RWPE1 (cell line): ENCODE data around the gene AMMECR1L.

Experiments
- CTCF ChIA-PET: fragments of 350-600 bp; sonication (Branson Sonifier 250); formaldehyde crosslinking; extraction: SDS; loops from one replicate; lab custom pipeline; 2021; lab: Yijun Ruan, JAX
- POLR2A ChIA-PET: fragments of 400-600 bp; formaldehyde crosslinking; extraction: SDS; loops from one replicate; lab custom pipeline; 2020; ENCODE audit warnings: antibody characterized with exemption; ENCODE audit not compliant: low non-redundant PET; lab: Yijun Ruan, JAX
- DNase-seq: peaks from one replicate; pipeline ENCODE4 v3.0.0; 2012; ENCODE audit warnings: low spot score
- H3K27ac ChIP-seq: fragments of 450-650 bp; 2 replicates; pipeline ENCODE4 v1.5.1; 2017
- CTCF ChIP-seq: fragments of 450-650 bp; conservative IDR thresholded peaks from 2 replicates; pipeline ENCODE4 v1.5.1; 2017; ENCODE audit warnings: low read depth, mild to moderate bottlenecking

AMMECR1L gene

GRCh38 chr2:127864877-127865276 is 20.9 kb downstream of the AMMECR1L start:
- peak; percentile 55 for DNase-seq
- no peak for TF ChIP-seq CTCF
- POLR2A ChIA-PET: no interaction called here
- CTCF ChIA-PET: interaction anchor here (0.5 kb wide), 1 partner anchor 11 kb away, joined by 5 read pairs; no protein-coding TSS in a partner anchor
- H3K27ac ChIP-seq: no peak overlapping the region

DNA sequence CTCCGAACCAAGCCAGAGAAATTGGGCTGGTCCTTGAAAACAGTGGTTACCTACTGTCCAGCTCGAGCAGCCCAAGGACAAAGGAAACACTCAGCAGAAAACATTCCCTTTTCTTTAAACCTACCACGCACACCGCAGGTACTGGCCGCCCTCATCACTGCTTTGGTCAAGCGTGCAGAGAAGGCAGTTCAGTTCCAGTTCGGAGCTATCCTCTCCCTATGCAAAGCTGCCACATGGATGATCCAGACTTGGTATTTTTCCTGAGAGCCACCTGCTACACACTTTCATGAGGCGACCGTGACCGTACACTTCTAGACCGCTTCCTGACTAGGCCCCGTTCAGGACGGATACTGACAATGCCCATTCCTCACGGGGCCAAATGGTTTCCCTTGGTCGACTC is 23.5 kb downstream of the AMMECR1L start:
- POLR2A ChIA-PET: no interaction called here
- no peak for DNase-seq
- H3K27ac ChIP-seq: peak overlapping the region; percentile 30
- no peak for TF ChIP-seq CTCF
- CTCF ChIA-PET: no interaction called here

DNA sequence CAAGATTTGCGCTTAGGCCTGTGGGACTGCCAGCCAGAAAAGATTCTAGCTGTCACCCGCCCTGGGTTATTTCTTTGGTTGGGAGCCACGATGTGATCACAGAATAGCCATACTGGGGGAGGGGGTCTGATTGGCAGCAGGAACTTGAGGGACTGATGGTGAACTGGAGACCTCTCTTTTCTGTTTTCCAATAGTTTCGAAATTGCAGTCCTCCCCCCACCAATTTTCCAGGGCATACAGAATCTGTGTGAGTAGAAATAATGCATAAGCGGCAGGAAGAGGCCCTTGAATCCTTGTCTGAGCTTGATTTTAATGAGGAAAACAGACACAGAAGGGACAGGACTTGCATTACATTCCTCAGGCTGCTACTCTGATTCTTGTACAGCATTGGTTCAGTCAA is 25.6 kb downstream of the AMMECR1L start:
- DNase-seq: no peak
- ChIA-PET CTCF (no interaction called here), POLR2A (no interaction called here)
- no peak for TF ChIP-seq CTCF
- peak overlapping the region; percentile 77 for H3K27ac ChIP-seq

DNA sequence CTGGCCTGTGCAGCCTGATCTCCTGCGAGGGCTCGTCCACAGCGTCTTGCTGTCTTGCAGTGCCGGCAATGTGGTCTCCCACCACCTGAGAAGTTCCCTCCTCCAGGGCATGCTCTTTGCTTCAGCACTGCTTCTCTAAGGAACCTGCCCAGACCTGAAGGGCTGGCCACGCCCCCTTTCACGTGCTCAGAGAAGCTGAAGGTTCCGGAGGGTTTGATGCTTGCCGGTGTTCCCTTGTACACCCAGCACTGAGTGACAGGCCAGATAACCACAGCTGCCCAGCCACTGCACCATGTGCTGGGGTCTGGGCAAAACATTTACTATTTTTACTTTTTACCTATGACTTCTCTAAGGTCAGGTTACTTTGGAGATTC is 26.1 kb downstream of the AMMECR1L start:
- DNase-seq: peak; percentile 89
- ChIA-PET CTCF (no interaction called here), POLR2A (interaction anchor here (0.6 kb wide), 1 partner anchor 168 kb away, joined by 4 read pairs; the partner anchor contains the start of gene SAP130)
- H3K27ac ChIP-seq: peak overlapping the region; percentile 77
- TF ChIP-seq CTCF: no peak

DNA sequence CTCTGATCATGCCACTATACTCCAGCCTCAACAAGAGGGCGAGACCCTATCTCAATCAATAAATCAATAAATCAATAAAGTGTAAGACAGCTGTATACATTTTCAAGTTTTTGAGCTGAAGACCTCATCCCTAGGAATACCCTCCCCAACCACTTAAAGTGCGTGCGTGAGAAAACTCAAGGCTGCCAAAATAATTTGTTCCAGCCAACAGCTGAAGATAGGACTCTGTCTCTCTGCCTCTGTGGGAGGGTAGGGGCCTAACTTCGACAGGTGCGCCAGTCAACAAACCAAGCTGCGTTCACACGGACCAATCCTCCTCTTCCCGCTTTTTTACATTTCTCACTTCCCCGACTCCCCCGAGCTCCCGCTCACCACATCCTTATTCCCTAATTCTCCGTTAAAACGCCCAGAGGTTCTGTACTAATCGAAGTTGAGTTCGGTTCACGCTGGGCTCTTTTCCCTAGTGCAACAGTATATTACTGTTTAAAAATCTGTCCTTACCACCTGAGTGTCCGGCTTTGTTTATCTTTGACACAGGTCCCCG is 28.4 kb downstream of the AMMECR1L start:
- ChIA-PET CTCF (no interaction called here), POLR2A (interaction anchor here (0.6 kb wide), 1 partner anchor 153 kb away, joined by 3 read pairs; no protein-coding TSS in a partner anchor)
- DNase-seq: peak; percentile 33
- TF ChIP-seq CTCF: no peak
- H3K27ac ChIP-seq: peak overlapping the region; percentile 77

GRCh38 chr2:127853671-127854070 is 32.1 kb downstream of the AMMECR1L start:
- no peak for DNase-seq
- no peak for TF ChIP-seq CTCF
- ChIA-PET POLR2A (no interaction called here), CTCF (interaction anchor here (0.6 kb wide), 1 partner anchor 201 kb away, joined by 4 read pairs; no protein-coding TSS in a partner anchor)
- no peak overlapping the region for H3K27ac ChIP-seq
